Caco-2 (cell line): ENCODE results near the gene VIPR2. TPM values are rescaled to one million over a fixed set of nuclear protein-coding genes. Genes with fewer than 3 reads are reported as not detected.
A peak's percentile ranks its signal among the peaks of the same experiment; 100 is the strongest.

ENCODE experiments used
- BruUV-seq: library from RNA; stranded (reverse); fragments of 400-500 nt; replicated peaks from 2 replicates; lab custom pipeline; 2021; lab: Mats Ljungman, UMichigan
- CTCF ChIA-PET: fragments of 300-600 bp; sonication (Branson Sonifier 250); formaldehyde crosslinking; loops from one replicate; lab custom pipeline; 2022; ENCODE audit warnings: antibody characterized with exemption; lab: Charles Lee
- POLR2A ChIA-PET: fragments of 300-600 bp; sonication (Branson Sonifier 250); formaldehyde crosslinking; loops from one replicate; lab custom pipeline; 2022; ENCODE audit warnings: antibody characterized with exemption; lab: Charles Lee
- DNase-seq, 2 experiments: peaks; one replicate each; pipeline versions ENCODE4 v3.0.0 to v3.0.0-alpha.2; 2020 to 2022
- H3K27me3 ChIP-seq: replicated peaks from 2 replicates; pipeline ENCODE4 v1.6.0; 2011; ENCODE audit warnings: low read length; ENCODE audit not compliant: control insufficient read depth, insufficient read depth
- H3K36me3 ChIP-seq: 2 replicates; pipeline ENCODE4 v1.5.1; 2011; ENCODE audit warnings: low read length; ENCODE audit not compliant: control insufficient read depth, insufficient read depth
- H3K4me1 ChIP-seq: fragments of 250-450 bp; sonication (Bioruptor Pico); 2 replicates; pipeline ENCODE4 v1.5.1; 2020; ENCODE audit warnings: mild to moderate bottlenecking
- H3K4me3 ChIP-seq: 2 replicates; pipeline ENCODE4 v1.5.1; 2011; ENCODE audit warnings: low read depth, mild to moderate bottlenecking, control low read depth, low read length
- H3K9me3 ChIP-seq: fragments of 250-450 bp; sonication (Bioruptor Pico); 2 replicates; pipeline ENCODE4 v1.5.1; 2020; ENCODE audit warnings: mild to moderate bottlenecking, moderate library complexity
- H3K27ac Mint-ChIP-seq: one replicate; pipeline ENCODE4 v1.8.0; 2022; ENCODE audit warnings: mixed read lengths; ENCODE audit not compliant: unreplicated experiment
- H3K27me3 Mint-ChIP-seq: one replicate; pipeline ENCODE4 v1.8.0; 2022; ENCODE audit warnings: mixed read lengths; ENCODE audit not compliant: insufficient read depth, unreplicated experiment
- H3K36me3 Mint-ChIP-seq: one replicate; pipeline ENCODE4 v1.8.0; 2022; ENCODE audit warnings: mild to moderate bottlenecking, mixed read lengths; ENCODE audit not compliant: insufficient read depth, unreplicated experiment
- H3K4me1 Mint-ChIP-seq: one replicate; pipeline ENCODE4 v1.8.0; 2022; ENCODE audit warnings: low read depth, mixed read lengths; ENCODE audit not compliant: unreplicated experiment
- H3K4me3 Mint-ChIP-seq: one replicate; pipeline ENCODE4 v1.8.0; 2022; ENCODE audit warnings: mild to moderate bottlenecking, moderate library complexity, mixed read lengths; ENCODE audit not compliant: unreplicated experiment
- H3K9me3 Mint-ChIP-seq: one replicate; pipeline ENCODE4 v1.8.0; 2022; ENCODE audit warnings: mixed read lengths; ENCODE audit not compliant: unreplicated experiment
- CTCF ChIP-seq, 2 experiments: fragments of 200-600 bp in 1 of 2; IDR thresholded peaks; 1 replicate in 1 of 2; 2 replicates in 1 of 2; pipeline versions ENCODE4 v1.5.1 to v1.8.0; 2011 to 2022; ENCODE audit warnings: antibody characterized with exemption in 1 of 2, control low read depth in 1 of 2, inconsistent platforms in 1 of 2, low read depth in 1 of 2, low read length in 1 of 2, mild to moderate bottlenecking in 1 of 2, moderate library complexity in 1 of 2; ENCODE audit not compliant: insufficient read depth in 1 of 2, severe bottlenecking in 1 of 2, unreplicated experiment in 1 of 2
- intact Hi-C: fragments of 100-400 bp; cut with micrococcal nuclease; formaldehyde crosslinking; loops from one replicate; pipeline ENCODE4 v1.10.0; 2022; ENCODE audit not compliant: unreplicated experiment
- total RNA-seq: library from RNA; stranded (reverse); gene quantifications from 2 replicates; pipeline ENCODE4 v1.2.3, GENCODE V29; 2022

The VIPR2 gene
- total RNA-seq, 1 experiment from 2014 or later, result not detected

DNA sequence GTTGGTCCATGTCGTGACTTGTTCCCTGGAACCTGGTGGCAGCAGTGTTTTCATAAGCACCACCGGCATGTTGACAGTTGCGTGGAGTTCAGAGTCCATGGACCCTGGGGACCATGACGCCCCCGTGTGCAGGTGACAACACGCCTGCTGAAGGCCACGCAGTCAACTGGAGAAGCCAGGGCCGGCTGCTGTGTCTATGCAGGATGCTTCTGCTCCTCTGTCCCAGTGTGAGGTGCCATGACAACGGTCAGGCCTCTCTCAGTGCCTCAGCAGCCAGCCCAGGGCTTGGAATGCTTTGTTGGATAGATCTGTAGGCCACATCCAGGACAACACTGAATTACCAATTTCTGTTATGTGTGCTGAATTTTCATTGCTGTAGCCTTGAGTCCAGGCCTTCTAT lies 10.7 kb upstream of the VIPR2 start:
- ChIA-PET CTCF (no interaction called here), POLR2A (no interaction called here)
- TF ChIP-seq CTCF (IDR thresholded peaks at IDR 0.05; ENCODE audit: insufficient read depth in 1 of 2, low read depth in 1 of 2, low read length in 1 of 2, severe bottlenecking in 1 of 2, unreplicated experiment in 1 of 2), result no peak
- Histone ChIP-seq H3K4me1 (no peaks in the 10 kb centered on the region), H3K9me3 (no peaks in the 10 kb centered on the region), H3K4me3 (no peak overlapping the region), H3K27me3 (no peaks in the 10 kb centered on the region; the same call in 1 of the 2 replicates), H3K36me3 (no peaks in the 10 kb centered on the region)
- peaks cover 5% of the 10 kb centered on the region for H3K27me3 Mint-ChIP-seq
- H3K4me3 Mint-ChIP-seq, result no peak overlapping the region
- no peak for DNase-seq
- H3K27ac Mint-ChIP-seq, result no peak overlapping the region
- no peaks in the 10 kb centered on the region for H3K36me3 Mint-ChIP-seq
- H3K4me1 Mint-ChIP-seq, result no peaks in the 10 kb centered on the region
- H3K9me3 Mint-ChIP-seq, result no peaks in the 10 kb centered on the region
- intact Hi-C loops, result no loop called here
- no TSS peak for BruUV-seq

GRCh38 chr7:159154243-159154642 lies 9.6 kb upstream of the VIPR2 start:
- CTCF ChIA-PET, result no interaction called here
- Mint-ChIP-seq H3K36me3 (no peaks in the 10 kb centered on the region), H3K4me3 (no peak overlapping the region), H3K9me3 (no peaks in the 10 kb centered on the region), H3K27ac (no peak overlapping the region), H3K27me3 (peaks cover 5% of the 10 kb centered on the region), H3K4me1 (no peaks in the 10 kb centered on the region)
- intact Hi-C loops, result no loop called here
- H3K4me1 ChIP-seq, result no peaks in the 10 kb centered on the region
- no peak overlapping the region for H3K4me3 ChIP-seq
- H3K9me3 ChIP-seq, result no peaks in the 10 kb centered on the region
- H3K27me3 ChIP-seq, result no peaks in the 10 kb centered on the region; the same call in 1 of the 2 replicates
- POLR2A ChIA-PET, result no interaction called here
- no peak for DNase-seq
- BruUV-seq, result no TSS peak
- TF ChIP-seq CTCF (IDR thresholded peaks at IDR 0.05; ENCODE audit: insufficient read depth in 1 of 2, low read depth in 1 of 2, low read length in 1 of 2, severe bottlenecking in 1 of 2, unreplicated experiment in 1 of 2), result peak in 1 of 2 experiments; percentile 11
- no peaks in the 10 kb centered on the region for H3K36me3 ChIP-seq

GRCh38 chr7:159153511-159153910 lies 8.8 kb upstream of the VIPR2 start:
- Histone ChIP-seq H3K4me3 (no peak overlapping the region), H3K9me3 (no peaks in the 10 kb centered on the region), H3K36me3 (no peaks in the 10 kb centered on the region), H3K27me3 (no peaks in the 10 kb centered on the region), H3K4me1 (no peaks in the 10 kb centered on the region)
- CTCF ChIA-PET, result no interaction called here
- no peak overlapping the region for H3K4me3 Mint-ChIP-seq
- H3K27ac Mint-ChIP-seq, result no peak overlapping the region
- H3K4me1 Mint-ChIP-seq, result no peaks in the 10 kb centered on the region
- no peaks in the 10 kb centered on the region for H3K9me3 Mint-ChIP-seq
- no peaks in the 10 kb centered on the region for H3K36me3 Mint-ChIP-seq
- TF ChIP-seq CTCF (IDR thresholded peaks at IDR 0.05; ENCODE audit: insufficient read depth in 1 of 2, low read depth in 1 of 2, low read length in 1 of 2, severe bottlenecking in 1 of 2, unreplicated experiment in 1 of 2), result no peak
- no TSS peak for BruUV-seq
- DNase-seq, result no peak
- intact Hi-C loops, result no loop called here
- peaks cover 3% of the 10 kb centered on the region for H3K27me3 Mint-ChIP-seq
- POLR2A ChIA-PET, result no interaction called here
